OCI-LY1 (cell line): ENCODE results near the gene PRKG1.

Experiments
- EZH2 ChIP-seq: fragments of 200-600 bp; sonication (generic), shearing (Covaris generic); IDR thresholded peaks from 2 replicates; pipeline ENCODE4 v1.8.0; 2017; ENCODE audit warnings: borderline replicate concordance, mixed run types, mild to moderate bottlenecking, antibody characterized with exemption, low read length, moderate library complexity, mixed read lengths
- TF ChIP-seq, protein P1 (sequence below): fragments of 200-600 bp; sonication (generic), shearing (Covaris generic); IDR thresholded peaks from 2 replicates; pipeline ENCODE4 v1.5.1; 2017; ENCODE audit warnings: mild to moderate bottlenecking, antibody characterized with exemption, low read length, moderate library complexity, mixed read lengths

DNA sequence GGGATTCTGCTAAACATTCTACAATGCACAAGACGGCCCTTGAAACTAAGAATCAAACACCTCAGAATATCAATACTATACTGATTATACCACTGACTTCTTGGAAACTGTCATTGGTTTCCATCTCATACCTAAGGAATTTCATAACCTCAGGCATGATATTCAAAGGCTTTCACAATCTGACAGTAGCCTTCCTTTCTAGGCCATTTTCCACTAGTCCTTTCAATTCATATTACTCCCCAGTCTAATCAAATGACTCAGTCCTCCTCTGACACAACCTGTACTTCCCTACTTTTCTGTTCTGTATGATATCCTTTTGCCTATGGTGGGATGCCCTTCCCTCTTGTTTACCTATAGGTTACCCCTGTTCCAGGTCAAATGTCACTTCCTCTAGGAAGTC is 576.8 kb downstream of the PRKG1 start:
- TF ChIP-seq, protein P1, sequence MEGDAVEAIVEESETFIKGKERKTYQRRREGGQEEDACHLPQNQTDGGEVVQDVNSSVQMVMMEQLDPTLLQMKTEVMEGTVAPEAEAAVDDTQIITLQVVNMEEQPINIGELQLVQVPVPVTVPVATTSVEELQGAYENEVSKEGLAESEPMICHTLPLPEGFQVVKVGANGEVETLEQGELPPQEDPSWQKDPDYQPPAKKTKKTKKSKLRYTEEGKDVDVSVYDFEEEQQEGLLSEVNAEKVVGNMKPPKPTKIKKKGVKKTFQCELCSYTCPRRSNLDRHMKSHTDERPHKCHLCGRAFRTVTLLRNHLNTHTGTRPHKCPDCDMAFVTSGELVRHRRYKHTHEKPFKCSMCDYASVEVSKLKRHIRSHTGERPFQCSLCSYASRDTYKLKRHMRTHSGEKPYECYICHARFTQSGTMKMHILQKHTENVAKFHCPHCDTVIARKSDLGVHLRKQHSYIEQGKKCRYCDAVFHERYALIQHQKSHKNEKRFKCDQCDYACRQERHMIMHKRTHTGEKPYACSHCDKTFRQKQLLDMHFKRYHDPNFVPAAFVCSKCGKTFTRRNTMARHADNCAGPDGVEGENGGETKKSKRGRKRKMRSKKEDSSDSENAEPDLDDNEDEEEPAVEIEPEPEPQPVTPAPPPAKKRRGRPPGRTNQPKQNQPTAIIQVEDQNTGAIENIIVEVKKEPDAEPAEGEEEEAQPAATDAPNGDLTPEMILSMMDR = no peak
- no peak for TF ChIP-seq EZH2
